ENCODE measurements around the gene EPG5.
"Not testable (repeated sequence)": the region's sequence is repeated elsewhere in the genome, so short reads cannot be mapped to it uniquely, and the experiment has no call there.

EPG5 gene

DNA sequence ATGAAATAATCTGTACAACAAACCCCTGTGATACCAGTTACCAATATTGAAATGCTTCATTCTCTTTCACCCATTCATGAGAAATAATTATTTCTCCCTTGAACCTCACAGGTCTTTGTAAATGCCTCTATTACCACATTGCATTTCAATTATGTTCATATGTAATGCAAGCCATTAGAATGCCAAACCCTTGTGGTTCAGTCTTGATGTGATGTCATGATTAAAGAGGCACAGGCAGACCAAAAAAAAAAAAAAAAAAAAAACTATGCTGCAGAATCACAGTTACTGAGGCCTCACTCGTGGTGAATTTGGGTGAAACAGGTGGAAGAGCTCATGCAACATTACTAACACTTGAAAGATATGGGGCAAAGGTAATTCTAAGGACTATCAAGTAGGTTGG, 9.4 kb upstream of the EPG5 start:
- H4K20me1 ChIP-seq (ENCODE audit: insufficient read depth, low read length), result no peaks in the 10 kb centered on the region
- no peak overlapping the region for H3K9ac ChIP-seq (ENCODE audit: low read depth, low read length)
- H3K36me3 ChIP-seq (ENCODE audit: insufficient read depth, low read length), result no peaks in the 10 kb centered on the region
- no peaks in the 10 kb centered on the region for H3K79me2 ChIP-seq (ENCODE audit: insufficient read depth, low read length)
- no peak overlapping the region for H2AFZ ChIP-seq (ENCODE audit: low read depth, low read length)
- no peak overlapping the region for H3K4me3 ChIP-seq (ENCODE audit: low read depth in 1 of 2, low read length in 2 of 2)
- ATAC-seq (ENCODE audit: insufficient read depth, low read depth) (no peak), DNase-seq (no peak)
- H3K9me3 ChIP-seq (ENCODE audit: insufficient read depth, low read length, severe bottlenecking), result no peaks in the 10 kb centered on the region
- no peak for TF ChIP-seq EZH2 (IDR thresholded peaks at IDR 0.05; ENCODE audit: borderline replicate concordance, low read depth, low read length, severe bottlenecking)
- TF ChIP-seq, protein P1, sequence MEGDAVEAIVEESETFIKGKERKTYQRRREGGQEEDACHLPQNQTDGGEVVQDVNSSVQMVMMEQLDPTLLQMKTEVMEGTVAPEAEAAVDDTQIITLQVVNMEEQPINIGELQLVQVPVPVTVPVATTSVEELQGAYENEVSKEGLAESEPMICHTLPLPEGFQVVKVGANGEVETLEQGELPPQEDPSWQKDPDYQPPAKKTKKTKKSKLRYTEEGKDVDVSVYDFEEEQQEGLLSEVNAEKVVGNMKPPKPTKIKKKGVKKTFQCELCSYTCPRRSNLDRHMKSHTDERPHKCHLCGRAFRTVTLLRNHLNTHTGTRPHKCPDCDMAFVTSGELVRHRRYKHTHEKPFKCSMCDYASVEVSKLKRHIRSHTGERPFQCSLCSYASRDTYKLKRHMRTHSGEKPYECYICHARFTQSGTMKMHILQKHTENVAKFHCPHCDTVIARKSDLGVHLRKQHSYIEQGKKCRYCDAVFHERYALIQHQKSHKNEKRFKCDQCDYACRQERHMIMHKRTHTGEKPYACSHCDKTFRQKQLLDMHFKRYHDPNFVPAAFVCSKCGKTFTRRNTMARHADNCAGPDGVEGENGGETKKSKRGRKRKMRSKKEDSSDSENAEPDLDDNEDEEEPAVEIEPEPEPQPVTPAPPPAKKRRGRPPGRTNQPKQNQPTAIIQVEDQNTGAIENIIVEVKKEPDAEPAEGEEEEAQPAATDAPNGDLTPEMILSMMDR (IDR thresholded peaks at IDR 0.05; ENCODE audit: borderline replicate concordance, extremely low read depth, low read length, poor library complexity, severe bottlenecking), result no peak
- no peak overlapping the region for H3K4me2 ChIP-seq (ENCODE audit: insufficient read depth, low read length)
- H3K4me1 ChIP-seq (ENCODE audit: insufficient read depth, low read length), result no peaks in the 10 kb centered on the region
- no peaks in the 10 kb centered on the region for H3K27me3 ChIP-seq (ENCODE audit: insufficient read depth, low read length, poor library complexity)
- no peak overlapping the region for H3K27ac ChIP-seq (ENCODE audit: low read length)

DNA sequence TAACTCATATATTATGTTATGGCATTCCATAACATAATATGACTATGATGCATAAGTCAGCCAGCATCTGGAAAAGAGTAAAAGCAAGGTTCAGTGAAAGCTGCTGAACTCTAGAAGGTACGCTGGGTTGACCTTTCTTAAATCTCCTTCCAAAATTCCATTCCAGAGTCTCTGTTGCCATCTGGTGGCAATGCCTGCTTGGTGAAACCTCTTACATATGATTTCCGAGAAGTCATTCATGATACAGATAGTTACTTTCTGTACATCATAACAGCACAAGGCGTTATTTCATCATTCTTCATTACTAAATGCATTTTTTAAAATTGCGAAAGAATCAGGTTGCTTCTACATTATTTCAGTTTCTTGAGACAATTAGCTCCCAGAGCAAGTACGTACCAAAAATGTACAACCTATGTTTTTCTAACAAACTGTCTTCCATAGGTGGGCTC, 7.0 kb upstream of the EPG5 start:
- Histone ChIP-seq H3K36me3 (ENCODE audit: insufficient read depth, low read length) (no peaks in the 10 kb centered on the region), H3K79me2 (ENCODE audit: insufficient read depth, low read length) (no peaks in the 10 kb centered on the region), H2AFZ (ENCODE audit: low read depth, low read length) (no peak overlapping the region), H4K20me1 (ENCODE audit: insufficient read depth, low read length) (no peaks in the 10 kb centered on the region), H3K27me3 (ENCODE audit: insufficient read depth, low read length, poor library complexity) (no peaks in the 10 kb centered on the region), H3K4me3 (ENCODE audit: low read depth in 1 of 2, low read length in 2 of 2) (no peak overlapping the region), H3K9me3 (ENCODE audit: insufficient read depth, low read length, severe bottlenecking) (no peaks in the 10 kb centered on the region), H3K27ac (ENCODE audit: low read length) (no peak overlapping the region), H3K4me1 (ENCODE audit: insufficient read depth, low read length) (no peaks in the 10 kb centered on the region), H3K9ac (ENCODE audit: low read depth, low read length) (no peak overlapping the region), H3K4me2 (ENCODE audit: insufficient read depth, low read length) (no peak overlapping the region)
- TF ChIP-seq EZH2 (IDR thresholded peaks at IDR 0.05; ENCODE audit: borderline replicate concordance, low read depth, low read length, severe bottlenecking), result no peak
- TF ChIP-seq, protein P1 (IDR thresholded peaks at IDR 0.05; ENCODE audit: borderline replicate concordance, extremely low read depth, low read length, poor library complexity, severe bottlenecking), result peak; percentile 90
- ATAC-seq (ENCODE audit: insufficient read depth, low read depth) (peak; percentile 81), DNase-seq (peak; percentile 61)

DNA sequence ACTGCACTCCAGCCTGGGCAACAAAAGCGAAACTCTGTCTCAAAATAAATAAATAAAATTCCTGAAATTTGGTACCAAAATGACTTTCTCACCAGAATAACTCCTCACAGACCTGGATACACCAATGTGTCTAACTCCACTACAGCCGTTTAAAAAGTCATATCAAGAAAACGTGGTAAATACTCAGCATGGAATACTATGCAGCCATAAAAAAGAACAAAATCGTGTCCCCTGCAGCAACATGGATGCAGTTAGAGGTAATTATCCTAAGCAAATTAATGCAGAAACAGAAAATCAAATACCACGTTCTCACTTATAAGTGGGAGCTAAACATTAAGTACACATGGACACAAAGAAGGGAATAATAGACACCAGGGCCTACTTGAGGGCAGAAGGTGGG, 2.2 kb downstream of the EPG5 start:
- not testable (repeated sequence) for H3K27ac ChIP-seq (ENCODE audit: low read length); H3K27me3 ChIP-seq (ENCODE audit: insufficient read depth, low read length, poor library complexity); DNase-seq; ATAC-seq (ENCODE audit: insufficient read depth, low read depth); H3K9me3 ChIP-seq (ENCODE audit: insufficient read depth, low read length, severe bottlenecking); H3K9ac ChIP-seq (ENCODE audit: low read depth, low read length); H4K20me1 ChIP-seq (ENCODE audit: insufficient read depth, low read length); H2AFZ ChIP-seq (ENCODE audit: low read depth, low read length); H3K36me3 ChIP-seq (ENCODE audit: insufficient read depth, low read length); H3K4me3 ChIP-seq (ENCODE audit: low read depth in 1 of 2, low read length in 2 of 2)
- H3K79me2 ChIP-seq (ENCODE audit: insufficient read depth, low read length), result peaks cover 57% of the 10 kb centered on the region
- H3K4me1 ChIP-seq (ENCODE audit: insufficient read depth, low read length), result peaks cover 61% of the 10 kb centered on the region
- peak overlapping the region; percentile 91 for H3K4me2 ChIP-seq (ENCODE audit: insufficient read depth, low read length)

DNA sequence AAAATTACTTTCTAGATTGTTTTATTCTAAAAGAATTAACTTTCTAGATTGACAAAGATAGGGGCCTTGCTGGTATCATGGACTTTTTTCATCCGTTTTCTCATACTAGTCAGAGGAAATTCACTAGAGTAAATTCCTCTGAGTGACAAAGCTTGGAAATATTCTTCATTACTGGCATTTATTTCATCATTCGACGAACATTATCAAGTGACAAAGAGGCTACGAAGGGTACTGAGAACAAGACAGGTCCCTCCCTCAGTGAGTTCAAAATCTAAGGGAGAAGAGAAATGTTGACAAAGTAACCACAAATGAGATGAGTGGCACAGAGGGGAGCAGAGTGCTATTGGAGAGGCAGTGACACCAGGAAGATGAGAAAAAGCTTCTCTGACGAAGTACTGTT, 4.3 kb downstream of the EPG5 start:
- H3K4me3 ChIP-seq (ENCODE audit: low read depth in 1 of 2, low read length in 2 of 2), result no peak overlapping the region

More for the DNA sequence above, 4.3 kb downstream of the EPG5 start:
- Histone ChIP-seq H3K79me2 (ENCODE audit: insufficient read depth, low read length) (peaks cover 69% of the 10 kb centered on the region), H4K20me1 (ENCODE audit: insufficient read depth, low read length) (peaks cover 6% of the 10 kb centered on the region; the same call in 1 of the 2 replicates), H3K27me3 (ENCODE audit: insufficient read depth, low read length, poor library complexity) (no peaks in the 10 kb centered on the region), H2AFZ (ENCODE audit: low read depth, low read length) (no peak overlapping the region), H3K4me2 (ENCODE audit: insufficient read depth, low read length) (peak overlapping the region; percentile 25; the same call in 1 of the 2 replicates), H3K27ac (ENCODE audit: low read length) (peak overlapping the region; percentile 56), H3K36me3 (ENCODE audit: insufficient read depth, low read length) (peaks cover 3% of the 10 kb centered on the region; the same call in 1 of the 2 replicates), H3K4me1 (ENCODE audit: insufficient read depth, low read length) (peaks cover 57% of the 10 kb centered on the region), H3K9ac (ENCODE audit: low read depth, low read length) (peak overlapping the region; percentile 10; the same call in 1 of the 2 replicates), H3K9me3 (ENCODE audit: insufficient read depth, low read length, severe bottlenecking) (no peaks in the 10 kb centered on the region)
- DNase-seq (no peak), ATAC-seq (ENCODE audit: insufficient read depth, low read depth) (no peak)
- TF ChIP-seq, protein P1 (IDR thresholded peaks at IDR 0.05; ENCODE audit: borderline replicate concordance, extremely low read depth, low read length, poor library complexity, severe bottlenecking), result no peak
- no peak for TF ChIP-seq EZH2 (IDR thresholded peaks at IDR 0.05; ENCODE audit: borderline replicate concordance, low read depth, low read length, severe bottlenecking)

Data from DND-41 (cell line).